Stimulated activated CD4-positive, alpha-beta T cell treated with anti-CD3 and anti-CD28 coated beads, Interleukin-4, amount 100 ng/mL, for 48 hours (primary cell): ENCODE results near the gene ZFAND4.
"Not testable (repeated sequence)": the region's sequence is repeated elsewhere in the genome, so short reads cannot be mapped to it uniquely, and the experiment has no call there.

Experiments
- DNase-seq, 2 donors: peaks; one replicate each; pipeline ENCODE4 v3.0.0-alpha.2; 2020; ENCODE audit warnings: low read depth in 2 of 2

The ZFAND4 gene

DNA sequence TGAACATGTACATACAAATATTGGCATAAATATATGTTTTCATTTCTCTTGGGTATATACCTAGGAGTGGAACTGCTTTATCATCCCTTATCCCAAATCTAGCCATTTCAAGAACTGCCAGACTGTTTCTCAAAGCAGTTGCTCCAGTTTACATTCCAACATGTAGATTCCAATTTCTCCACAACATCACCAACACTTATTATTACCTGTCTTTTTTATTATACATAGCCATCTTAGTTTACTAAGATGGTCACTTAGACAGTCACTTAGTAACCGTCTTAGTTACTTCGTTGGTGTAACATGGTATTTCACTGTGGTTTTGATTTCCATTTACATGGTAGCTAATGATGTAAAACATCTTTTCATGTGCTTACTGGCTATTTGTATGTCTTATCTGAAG lies 82.7 kb downstream of the ZFAND4 start:
- no peak for DNase-seq

GRCh38 chr10:45589009-45589408 lies 83.6 kb downstream of the ZFAND4 start:
- no peak for DNase-seq

- DNase-seq = no peak
Measured at GRCh38 chr10:45586028-45586824, 86.3 kb downstream of the ZFAND4 start.

GRCh38 chr10:45585131-45585530 lies 87.4 kb downstream of the ZFAND4 start:
- DNase-seq = no peak

GRCh38 chr10:45582386-45582781 lies 90.2 kb downstream of the ZFAND4 start:
- DNase-seq = no peak

GRCh38 chr10:45581582-45582385 lies 90.8 kb downstream of the ZFAND4 start:
- DNase-seq = no peak

DNA sequence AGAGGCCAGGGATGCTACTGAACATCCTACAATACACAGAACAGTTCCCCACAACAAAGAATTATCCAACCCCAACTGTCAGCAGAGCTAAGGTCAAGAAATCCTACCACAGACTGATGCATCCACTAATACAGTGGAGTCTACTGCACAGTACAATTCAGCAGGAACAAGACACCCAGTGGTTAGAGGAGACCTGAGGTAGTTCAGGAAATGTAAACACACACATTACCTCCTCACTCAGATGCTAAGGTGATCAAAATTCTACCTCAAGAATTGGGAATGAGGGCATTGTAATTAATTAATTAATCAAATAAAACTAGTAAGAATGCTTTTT lies 91.4 kb downstream of the ZFAND4 start:
- no peak for DNase-seq

GRCh38 chr10:45580371-45581215 lies 92.0 kb downstream of the ZFAND4 start:
- DNase-seq = no peak

- DNase-seq = no peak
Measured at GRCh38 chr10:45578384-45578971, 94.1 kb downstream of the ZFAND4 start.

DNA sequence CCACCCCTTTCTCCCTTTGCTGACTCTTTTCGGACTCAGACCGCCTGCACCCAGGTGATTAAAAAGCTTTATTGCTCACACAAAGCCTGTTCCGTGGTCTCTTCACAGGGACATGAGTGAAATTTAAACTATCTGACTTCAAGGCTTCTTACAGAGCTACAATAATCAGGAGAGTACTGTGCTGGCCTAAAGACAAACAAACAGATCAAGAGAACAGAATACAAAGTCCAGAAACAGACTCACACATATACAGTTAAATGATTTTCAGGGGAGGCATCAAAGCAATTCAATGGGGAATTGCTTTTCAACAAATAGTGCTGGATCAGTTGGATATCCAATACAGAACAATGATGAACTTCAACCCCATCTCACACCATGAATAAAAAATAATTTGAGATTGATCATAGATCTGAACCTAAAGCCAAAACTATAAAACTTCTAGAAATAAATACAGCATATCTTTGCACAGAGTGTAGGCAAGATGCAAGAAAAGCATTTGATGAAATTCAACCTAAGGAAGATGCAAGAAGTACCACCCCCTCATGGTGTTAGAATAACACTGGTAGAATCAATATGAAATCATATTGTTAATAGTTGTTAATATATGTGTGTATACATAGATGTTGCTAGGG lies 96.5 kb downstream of the ZFAND4 start:
- no peak for DNase-seq

GRCh38 chr10:45575032-45575761 lies 97.4 kb downstream of the ZFAND4 start:
- DNase-seq = not testable (repeated sequence)

DNA sequence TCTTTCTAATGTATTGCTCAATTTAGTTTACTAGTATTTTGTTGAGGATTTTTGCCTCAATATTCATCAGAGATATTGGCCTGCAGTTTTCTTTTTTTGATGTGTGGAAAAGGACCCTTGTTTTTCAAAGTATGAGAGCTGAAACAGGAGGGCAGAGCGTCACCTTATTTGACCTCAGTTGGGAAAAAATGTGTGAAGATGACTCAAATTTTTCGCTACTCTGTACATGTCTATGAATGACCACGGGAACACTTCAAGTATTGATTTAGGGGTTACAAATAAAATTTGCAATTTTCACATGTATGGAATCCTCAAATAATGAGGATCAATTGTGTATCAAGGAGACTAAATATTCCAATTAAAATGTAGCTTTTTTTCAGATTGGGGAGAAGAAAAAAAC lies 103.1 kb downstream of the ZFAND4 start:
- no peak for DNase-seq

DNA sequence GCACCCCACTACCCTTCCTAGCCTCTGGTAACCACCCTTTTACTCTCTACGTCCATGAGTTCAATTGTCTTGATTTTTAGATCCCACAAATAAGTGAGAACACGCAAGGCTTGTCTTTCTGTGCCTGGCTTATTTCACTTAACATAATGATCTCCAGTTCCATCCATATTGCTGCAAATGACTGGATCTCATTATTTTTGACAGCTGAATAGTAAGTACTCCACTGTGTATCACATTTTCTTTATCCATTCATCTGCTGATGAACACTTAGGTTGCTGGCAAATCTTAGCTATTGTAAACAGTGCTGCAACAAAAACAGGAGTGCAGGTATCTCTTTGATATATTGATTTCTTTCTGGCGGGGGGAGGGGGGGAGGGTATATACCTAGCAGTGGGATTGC lies 106.2 kb downstream of the ZFAND4 start:
- no peak for DNase-seq
